Activated CD4-positive, CD25-positive, alpha-beta regulatory T cell (primary cell): ENCODE data around the gene CCNB3.
"Not testable (repeated sequence)": the region's sequence is repeated elsewhere in the genome, so short reads cannot be mapped to it uniquely, and the experiment has no call there.

ENCODE experiments used
- DNase-seq, 4 experiments: peaks; one replicate each; lab custom pipeline; 2025; lab: John Stamatoyannopoulos, UW

The CCNB3 gene

DNA sequence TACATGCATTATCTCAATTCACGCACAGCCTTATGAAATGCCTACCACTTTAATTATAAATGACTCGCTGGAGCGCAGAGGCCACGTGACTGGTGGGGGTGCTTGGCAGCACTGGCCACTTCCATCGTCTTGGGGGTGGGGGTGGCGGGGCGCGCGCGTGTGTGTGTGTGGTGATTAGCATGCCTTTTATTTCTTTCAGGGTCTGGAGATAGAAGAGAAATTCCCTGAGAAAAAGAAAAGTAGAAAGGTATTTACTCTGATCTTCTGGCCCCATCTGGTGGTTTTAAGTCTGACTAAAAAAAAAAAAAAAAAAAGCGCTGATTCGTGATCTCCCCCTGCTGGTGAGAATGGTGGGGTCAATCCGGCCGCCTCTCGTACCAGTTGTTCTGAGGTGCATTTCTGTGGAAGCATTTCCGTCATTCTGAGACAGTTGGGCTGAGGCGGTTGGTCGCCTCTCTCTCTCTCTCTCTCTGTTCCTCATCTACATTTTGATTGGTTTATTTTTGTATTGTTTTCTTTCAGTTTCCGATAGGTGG, at the start of gene CCNB3:
TSS of gene CCNB3 (plus strand) at position 402 of the 536 bp plus-strand sequence. CDS start 80,399 bp downstream, outside the sequence.
- peak; percentile 26 to 43 (median 40) for DNase-seq

GRCh38 chrX:50157545-50158135, 46.9 kb upstream of the CCNB3 start:
- DNase-seq = no peak

DNA sequence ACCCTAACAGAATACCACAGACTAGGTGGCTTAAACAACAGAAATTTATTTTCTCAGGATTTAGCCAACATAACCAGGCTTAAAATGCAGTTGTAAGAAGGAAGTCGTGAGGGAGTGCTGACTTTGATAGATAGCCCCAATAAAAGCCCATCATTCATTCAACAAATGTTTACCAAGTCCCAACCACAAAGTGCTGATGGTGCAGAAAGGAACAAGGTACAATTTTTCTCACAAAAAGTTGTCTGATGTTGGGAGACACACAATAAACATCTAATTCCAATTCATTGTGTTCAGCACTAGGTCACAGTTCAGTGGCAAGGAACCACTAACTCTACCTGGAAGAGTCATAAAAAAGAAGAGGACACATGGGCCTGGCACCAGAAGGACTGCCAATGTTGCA, 46.0 kb upstream of the CCNB3 start:
- no peak for DNase-seq

DNA sequence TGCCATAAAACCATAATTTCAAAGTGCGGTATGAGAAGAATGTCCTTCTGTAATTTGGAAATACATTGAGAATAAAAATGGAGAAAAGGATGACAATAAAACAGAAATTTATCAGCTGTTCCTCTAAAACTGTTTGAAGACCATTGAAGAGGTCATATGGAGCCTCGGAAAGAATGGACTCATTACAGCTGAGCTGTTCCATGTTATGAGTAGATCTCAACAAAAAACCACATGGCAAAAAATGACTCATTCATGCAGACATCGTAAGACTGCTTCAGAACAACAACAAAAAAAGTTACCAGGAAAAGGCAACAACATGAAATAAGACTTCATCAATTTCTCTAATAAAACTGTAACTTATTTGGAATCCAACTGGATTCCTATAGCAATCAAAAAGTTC, 43.4 kb upstream of the CCNB3 start:
- no peak for DNase-seq

DNA sequence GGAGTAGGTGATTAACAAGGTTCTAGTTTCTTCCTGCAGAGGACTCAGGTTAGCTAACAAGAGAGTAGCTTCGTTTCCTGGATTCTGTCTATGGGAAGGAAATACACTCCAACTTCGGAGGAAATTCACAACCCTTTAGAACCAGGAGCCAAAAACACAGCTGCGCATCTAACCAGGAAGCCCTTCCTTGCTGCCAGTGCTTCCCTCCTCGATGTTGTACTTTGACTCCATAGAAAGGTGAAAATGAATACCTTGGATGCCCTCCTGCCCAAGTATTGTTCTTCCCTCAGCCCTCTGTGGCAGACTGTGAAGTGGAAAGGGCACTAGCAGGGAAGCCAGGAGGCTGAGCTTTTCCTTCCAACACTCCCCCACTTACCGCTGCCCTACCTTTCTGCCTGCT, 38.8 kb upstream of the CCNB3 start:
- no peak for DNase-seq

GRCh38 chrX:50167366-50167765, 37.2 kb upstream of the CCNB3 start:
- no peak for DNase-seq

DNA sequence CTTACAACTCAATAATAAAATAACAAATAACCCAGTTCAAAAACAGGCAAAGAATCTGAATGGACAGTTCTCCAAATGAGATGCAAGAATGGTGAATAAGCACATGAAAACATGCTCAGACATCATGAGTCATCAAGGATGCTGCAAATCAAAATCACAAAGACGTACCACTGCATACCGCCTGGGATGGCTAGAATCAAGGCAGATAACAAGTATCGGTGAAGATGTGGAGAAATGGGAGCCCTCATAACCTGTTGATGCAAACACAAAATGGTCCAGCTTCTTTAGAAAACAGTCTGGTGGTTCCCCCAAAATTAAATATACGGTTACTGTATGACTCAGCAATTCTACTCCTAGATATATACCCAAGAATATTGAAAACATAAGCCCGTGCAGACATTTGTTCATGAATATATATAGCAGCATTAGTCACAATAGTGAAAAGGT, 36.3 kb upstream of the CCNB3 start:
- no peak for DNase-seq

DNA sequence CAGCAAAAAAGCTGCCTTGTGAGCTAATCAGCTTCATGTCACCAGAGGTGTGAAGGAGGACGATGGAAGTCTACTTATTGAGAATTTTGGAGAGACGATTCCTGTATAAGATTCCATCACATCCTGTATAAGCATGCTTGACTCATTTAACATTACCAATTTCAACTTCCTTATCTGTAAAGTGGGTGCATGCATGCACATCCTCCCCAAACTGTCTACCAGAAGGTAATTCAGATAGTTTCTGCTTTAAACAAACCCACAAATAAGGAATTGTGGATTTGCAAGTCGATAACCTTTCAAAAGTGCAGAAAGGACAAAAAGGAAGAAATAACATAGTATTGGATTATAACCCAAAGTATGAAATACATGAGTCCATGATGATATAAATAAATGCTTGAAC, 34.8 kb upstream of the CCNB3 start:
- no peak for DNase-seq

- no peak for DNase-seq
Measured at GRCh38 chrX:50180073-50180940, 24.3 kb upstream of the CCNB3 start.

- DNase-seq = no peak
Measured at GRCh38 chrX:50183891-50184290, 20.7 kb upstream of the CCNB3 start.

DNA sequence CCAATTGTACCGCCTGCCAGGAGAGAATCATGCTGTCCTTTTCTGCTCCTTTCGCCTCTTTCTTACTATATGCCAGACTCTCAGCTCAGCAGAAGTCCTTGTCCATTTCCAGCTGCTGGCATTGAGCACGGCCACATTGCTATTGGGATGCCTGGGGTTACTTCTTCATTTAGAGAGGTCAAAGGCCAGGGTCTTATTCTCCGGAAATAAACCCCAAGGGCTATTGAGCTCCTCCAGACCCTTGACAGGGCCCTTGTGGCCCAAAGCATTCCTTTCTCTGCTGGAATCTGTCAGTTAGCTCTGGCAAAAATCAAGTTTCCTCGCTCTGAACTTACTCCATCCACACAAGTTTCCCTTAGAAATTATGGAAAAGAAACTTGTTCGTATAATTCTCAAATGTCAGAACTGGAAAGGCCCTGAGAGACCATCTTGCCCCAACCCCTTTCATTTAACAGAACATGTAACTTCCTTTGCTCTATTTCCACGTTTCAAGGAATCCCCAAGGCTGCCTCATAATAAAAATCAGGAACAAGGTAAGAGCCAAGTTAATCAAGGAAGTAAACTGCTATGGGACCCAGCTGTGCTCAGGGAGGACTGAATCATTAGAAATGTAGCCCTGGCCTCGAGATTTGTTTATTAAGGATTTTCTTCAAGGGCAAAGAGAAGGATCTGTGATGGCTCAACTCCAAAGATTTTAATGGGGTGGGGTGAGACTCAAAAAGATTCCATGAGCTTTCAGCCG, 15.5 kb upstream of the CCNB3 start:
- no peak for DNase-seq

DNA sequence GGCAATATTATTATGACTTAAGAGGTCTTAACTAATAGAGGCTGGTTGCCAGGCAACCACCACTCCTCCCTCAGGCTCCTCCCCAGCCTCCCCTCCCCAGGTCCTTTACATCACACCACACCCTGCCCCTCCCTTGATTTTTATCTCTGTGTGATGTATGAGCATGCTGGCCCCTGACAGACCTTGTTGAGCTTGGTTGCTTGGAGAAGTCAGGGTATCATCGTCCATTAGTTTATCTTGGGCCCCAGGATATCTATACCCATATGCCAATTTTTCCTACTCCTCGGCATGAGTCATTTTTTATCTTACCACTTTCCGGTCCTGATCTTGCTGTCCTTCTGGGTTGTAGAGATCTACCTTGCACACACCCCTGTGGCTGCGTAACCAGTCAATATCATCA, 6.2 kb upstream of the CCNB3 start:
- no peak for DNase-seq

GRCh38 chrX:50200907-50201306, 3.7 kb upstream of the CCNB3 start, which contains the start of gene AKAP4:
Gene AKAP4, minus strand, starts transcription at chrX:50201007. Its CDS starts 118 bp downstream, at chrX:50200889.
- no peak for DNase-seq

DNA sequence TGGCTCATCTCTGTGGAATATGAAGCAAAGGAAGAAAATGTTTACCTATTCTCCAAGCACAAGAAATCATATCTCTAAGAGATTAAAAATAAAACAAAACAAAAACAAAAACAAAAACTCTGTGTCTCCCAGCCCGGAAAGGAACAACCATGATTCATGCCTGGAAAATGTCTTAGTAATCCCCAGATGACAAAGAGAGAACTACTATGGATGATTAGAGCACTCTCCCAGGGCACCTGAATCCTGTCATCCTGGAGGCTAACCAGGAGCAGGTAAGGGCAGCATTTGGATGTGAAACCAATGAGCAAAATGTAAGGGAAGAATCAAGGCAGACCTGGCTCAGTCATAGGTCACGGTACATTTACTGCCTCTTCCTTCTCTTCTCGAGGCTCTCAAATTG, 2.0 kb upstream of the CCNB3 start:
- no peak for DNase-seq

- no peak for DNase-seq
Measured at GRCh38 chrX:50206753-50207152, 2.2 kb downstream of the CCNB3 start.

DNA sequence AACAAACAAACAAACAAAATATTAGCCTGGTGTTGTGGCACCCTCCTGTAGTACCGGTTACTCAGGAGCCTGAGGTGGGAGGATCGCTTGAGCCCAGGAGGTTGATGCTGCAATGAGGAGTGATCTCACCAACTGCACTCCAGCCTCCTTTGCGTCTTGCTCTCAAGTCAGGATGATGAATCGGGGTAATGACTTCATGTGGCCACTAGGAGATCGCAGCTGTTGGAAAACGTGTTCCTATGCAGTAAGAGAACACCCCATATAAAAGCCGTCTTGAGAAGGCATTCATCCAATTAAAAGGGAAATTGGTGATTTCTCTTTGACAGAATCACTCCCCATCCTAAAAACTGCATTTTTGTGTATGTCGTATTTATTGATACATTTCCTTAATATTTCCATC, 6.9 kb downstream of the CCNB3 start:
- no peak for DNase-seq

DNA sequence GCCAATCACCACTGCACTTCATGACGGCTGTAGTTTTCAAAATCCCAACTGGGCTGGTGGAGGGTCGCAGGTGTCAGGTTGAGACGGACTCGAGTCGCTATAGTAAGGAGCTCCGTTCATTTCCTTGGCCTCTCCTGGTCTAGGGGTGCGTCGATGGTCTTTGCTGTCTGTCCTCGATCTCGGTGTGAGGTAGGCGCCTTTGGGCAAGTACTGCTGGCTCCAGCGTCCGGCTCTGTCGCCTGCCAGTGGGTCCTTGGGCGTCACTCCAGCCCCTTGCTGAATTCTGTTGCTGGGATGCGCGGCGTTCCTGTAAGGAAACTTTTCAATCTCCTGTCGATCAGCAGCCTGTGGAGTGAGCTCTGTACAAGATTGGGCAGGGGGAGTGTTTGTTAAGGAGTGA, 76.7 kb downstream of the CCNB3 start:
- DNase-seq = no peak

DNA sequence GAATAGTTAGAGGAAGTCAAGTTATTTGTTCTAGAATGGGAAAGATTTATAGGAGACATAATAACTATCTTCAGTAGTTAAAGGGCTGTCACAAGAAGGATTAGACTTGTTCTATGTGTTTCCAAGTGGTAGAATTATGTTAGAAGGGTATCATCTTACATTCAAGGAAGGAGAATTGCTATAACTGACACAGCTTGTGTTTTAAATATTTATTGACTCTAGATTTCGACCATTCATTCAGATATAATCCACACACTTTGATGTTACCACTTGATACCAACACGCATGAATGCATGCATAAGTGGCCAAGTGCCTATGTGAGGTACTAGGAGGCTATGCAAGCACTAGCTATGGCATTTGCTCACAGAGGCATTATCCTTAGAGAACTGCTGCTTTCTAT, 122.7 kb downstream of the CCNB3 start:
- no peak for DNase-seq

DNA sequence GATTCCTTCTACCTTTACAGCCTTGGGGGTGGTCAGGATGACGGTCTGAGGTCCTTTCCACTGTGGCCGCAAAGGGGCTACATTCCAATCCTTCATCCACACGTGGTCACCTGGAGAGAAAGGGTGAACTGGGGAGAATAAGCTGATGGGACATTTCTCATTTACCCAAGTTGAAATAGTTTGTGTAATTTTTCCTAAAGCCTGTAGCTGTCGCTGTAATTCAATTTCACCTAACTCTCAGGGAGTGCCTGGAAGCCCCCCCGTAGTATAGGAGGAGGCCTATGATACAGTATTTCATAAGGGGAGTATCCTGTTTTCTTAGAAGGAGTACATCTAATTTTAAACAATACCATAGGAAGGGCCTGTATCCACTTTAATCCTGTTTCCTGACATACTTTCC, 128.1 kb downstream of the CCNB3 start:
- not testable (repeated sequence) for DNase-seq

GRCh38 chrX:50333308-50333707, 128.7 kb downstream of the CCNB3 start:
- no peak for DNase-seq

DNA sequence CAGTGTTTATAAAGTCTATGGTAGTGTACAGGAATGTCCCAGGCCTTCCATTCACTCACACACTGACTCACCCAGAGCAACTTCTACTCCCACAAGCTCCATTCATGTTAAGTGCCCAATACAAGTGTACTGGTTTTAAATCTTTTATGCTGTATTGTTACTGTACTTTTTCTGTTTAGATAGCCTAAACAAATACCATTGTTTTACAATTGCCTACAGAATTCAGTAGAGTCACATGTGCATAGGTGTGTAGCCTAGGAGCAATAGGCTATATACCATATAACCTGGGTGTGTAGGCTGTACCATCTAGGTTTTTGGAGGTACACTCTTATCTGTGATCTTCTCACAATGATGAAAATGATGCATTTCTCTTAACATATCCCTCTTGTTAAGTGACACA, 139.4 kb downstream of the CCNB3 start:
- DNase-seq = no peak

- DNase-seq = no peak
Measured at GRCh38 chrX:50372966-50373365, 168.4 kb downstream of the CCNB3 start.
